Activated gamma-delta T cell (primary cell): ENCODE measurements around the gene C16orf89.
"Not testable (repeated sequence)": the region's sequence is repeated elsewhere in the genome, so short reads cannot be mapped to it uniquely, and the experiment has no call there.

Experiments
- DNase-seq: peaks from one replicate; lab custom pipeline; 2025; lab: John Stamatoyannopoulos, UW

C16orf89 gene

GRCh38 chr16:5060073-5060641 lies 5.6 kb downstream of the C16orf89 start:
- DNase-seq, result no peak

DNA sequence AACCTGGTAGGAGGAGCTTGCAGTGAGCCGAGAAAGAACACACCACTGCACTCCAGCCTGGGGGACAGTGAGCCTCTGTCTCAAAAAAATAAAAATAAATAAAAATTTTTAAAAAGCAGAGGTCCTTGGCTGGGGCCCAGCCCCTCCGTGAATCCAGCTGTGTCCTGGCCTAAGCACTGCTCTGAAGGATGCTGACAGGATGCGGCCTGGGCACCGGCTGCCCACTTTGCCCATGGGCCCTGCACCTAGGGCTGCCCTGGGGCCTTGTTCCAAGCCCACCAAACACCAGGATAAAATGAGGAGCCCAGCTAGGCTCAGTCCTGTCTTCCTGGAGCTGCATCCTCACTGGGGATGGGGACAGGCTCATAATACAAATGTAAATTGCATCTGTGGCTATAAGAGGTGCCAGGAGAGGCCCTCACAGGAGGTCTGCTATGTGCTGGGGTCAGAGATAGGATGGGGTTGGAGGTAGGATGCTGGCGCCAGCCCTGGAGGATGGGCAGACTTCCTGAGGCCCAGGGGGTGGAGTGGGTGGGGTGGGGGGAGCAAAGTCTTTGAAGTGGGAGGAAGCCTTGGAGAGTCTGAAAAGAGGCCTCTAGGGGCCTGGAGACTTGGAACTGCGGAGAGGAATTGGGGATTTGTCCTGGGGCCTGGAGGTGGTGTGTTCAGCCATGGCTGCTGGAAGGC lies 6.2 kb downstream of the C16orf89 start:
- DNase-seq, result no peak

- DNase-seq, result no peak
Observed at GRCh38 chr16:5058476-5058875, 7.3 kb downstream of the C16orf89 start.

DNA sequence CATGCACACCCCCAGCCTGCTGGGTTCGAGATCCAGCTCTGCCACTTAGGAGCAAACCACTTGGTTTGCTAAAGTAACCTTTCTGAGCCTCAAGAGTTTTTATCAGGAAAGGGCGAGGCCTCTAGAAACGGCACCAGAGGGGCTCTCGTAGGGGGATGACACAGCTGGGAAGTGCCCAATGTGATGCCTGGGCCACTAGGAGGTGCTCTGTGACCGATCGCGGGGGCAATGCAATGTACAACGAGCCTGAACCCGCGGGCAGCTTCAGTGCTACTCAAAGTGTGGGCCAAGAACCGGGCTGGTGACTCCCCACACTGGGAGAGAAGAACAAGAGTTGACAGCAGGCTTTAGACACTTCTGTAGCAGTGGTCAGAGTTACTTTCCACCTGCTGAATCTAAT lies 9.4 kb downstream of the C16orf89 start:
- DNase-seq, result no peak

DNA sequence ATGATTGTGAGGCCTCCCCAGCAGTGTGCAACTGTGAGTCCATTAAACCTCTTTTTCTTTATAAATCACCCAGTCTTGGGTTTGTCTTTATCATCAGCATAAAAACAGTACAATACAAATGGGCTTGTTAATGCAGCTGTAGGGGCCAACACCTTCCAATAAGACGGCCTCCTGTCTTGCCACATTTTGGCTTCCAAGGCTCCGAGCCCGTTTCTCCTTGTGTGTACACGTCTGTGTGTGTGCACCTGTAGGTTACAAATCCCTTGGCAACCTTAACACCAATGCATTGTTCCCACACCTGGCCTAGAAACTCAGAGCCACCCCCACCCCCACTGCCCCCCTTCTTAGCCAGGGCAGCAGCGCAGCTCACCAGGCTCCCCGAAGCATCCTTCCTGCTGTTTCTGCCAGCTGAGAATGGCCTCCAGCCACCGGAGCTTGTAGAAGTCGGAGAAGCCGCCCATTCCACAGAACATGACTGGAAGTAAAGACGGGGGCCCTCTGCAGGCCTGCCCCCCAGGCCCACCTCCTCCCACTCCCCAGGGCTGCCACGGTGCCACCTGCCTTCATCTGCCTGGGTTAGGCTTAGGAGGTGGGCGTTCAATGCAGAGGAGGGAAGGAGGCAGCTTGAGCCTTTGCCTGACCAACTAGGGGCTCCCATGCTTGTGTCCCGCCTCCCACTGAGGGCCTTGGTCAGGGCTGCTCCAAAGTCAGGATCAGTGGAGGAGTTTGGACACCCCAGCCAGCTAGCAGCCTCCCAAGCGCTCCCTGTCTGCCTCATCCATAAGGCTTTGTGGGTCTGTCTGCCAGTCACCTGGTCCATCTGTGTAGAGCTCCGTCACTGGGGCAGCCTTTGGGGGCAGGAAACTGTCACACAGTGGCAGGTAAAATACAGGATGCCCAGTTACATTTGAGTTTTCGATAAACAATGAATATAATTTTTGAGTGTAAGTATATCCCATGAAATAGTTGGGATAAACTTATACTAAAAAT lies 10.6 kb downstream of the C16orf89 start:
- DNase-seq, result no peak

DNA sequence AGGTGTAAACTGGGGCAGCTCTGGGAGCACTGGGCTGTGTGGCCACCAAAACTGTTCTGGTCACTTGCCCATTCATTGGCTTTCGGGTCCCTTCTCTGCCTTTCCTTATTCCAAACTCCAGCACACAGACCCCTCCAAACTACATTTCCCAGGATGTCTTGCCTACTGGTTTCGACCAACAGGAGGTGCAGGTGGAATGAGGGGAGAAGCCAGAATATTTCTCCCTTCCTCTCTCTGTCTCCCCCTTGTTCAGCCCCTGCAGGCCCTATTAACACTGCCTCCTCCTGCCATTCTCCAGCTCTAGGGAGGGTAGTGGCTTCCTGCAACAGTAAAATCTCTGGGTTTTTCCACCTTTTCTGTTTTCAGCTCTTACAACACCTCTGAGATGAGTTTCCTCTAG lies 18.8 kb downstream of the C16orf89 start:
- no peak for DNase-seq

GRCh38 chr16:5045499-5046115 lies 20.1 kb downstream of the C16orf89 start:
- no peak for DNase-seq

GRCh38 chr16:5044581-5044980 lies 21.2 kb downstream of the C16orf89 start:
- DNase-seq, result not testable (repeated sequence)

GRCh38 chr16:5044011-5044540 lies 21.7 kb downstream of the C16orf89 start:
- no peak for DNase-seq

DNA sequence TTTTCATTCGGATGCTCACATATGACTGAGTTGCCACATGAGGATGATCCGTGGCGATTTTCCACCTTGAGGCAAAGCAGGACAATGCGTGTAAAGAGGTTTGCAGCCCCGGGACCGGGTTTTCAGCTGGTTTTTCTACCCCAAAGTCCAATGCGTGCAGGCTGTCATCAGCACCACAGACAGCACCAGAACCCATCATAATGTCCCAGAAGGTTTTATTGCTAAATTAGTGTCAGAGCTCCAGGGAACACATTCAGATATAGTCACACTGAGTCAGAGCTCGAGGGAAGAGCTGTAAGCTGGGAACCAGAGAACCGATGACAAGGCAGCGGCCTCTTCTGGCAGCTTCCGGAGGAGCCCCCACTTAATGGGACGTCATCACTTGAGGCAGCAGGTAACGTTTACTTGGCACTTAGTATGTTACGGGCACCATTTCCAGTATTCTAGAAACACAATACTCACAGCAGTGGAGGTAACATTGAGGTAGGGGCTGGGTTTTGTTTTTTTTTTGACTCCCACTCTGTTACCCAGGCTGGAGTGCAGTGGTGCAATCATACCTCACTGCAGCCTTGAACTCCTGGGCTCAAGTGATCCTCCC lies 23.1 kb downstream of the C16orf89 start:
- DNase-seq, result no peak

- DNase-seq, result no peak
Observed at GRCh38 chr16:5041600-5042133, 24.1 kb downstream of the C16orf89 start.

GRCh38 chr16:5040451-5040850 lies 25.3 kb downstream of the C16orf89 start:
- no peak for DNase-seq

DNA sequence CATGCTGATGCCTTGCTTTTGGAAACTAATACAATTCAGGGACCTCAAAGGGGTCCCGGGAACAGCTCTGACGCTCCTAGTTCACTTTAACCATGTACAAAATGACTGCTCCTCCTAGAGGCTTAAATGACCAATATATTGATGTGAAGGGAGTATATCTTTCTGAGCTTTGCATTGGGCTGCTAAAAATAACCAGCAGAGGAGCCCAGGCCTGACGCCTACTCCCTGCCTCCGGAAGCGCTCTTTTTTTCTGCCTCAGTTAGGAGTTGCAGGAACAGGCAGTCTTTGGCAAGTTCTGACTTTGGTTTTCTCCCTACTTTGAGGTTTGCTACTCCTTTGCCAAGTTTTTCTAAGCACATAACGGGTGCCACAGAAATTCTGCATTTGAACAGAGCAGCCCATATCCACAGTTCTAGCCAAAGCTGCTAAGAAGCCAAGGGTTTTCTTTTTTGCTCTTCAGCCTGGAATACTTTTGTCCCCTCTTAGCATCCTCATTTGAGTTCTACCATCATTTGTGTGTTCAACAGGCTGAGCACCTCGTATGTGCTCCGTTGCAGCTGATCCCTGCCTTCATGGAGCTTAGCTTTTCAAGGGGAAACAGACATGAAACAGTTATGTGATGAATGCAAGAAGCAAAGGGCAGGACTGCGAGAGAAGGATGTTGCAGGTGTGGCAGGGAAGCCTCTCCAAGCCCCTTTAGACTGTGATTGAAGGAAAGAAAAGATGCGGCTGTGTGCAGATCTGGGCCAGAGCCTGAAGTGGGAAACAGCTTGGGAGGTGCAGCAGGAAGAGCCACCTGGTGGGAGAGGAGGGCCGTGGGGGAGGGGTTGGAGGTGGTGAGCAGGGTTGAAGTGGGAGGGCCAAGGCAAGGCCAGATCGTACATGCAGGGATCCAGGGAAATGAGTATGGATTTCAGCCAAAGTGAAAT lies 29.3 kb downstream of the C16orf89 start:
- no peak for DNase-seq

GRCh38 chr16:5035909-5036227 lies 29.9 kb downstream of the C16orf89 start:
- no peak for DNase-seq

GRCh38 chr16:5034167-5034523 lies 31.6 kb downstream of the C16orf89 start:
- no peak for DNase-seq

DNA sequence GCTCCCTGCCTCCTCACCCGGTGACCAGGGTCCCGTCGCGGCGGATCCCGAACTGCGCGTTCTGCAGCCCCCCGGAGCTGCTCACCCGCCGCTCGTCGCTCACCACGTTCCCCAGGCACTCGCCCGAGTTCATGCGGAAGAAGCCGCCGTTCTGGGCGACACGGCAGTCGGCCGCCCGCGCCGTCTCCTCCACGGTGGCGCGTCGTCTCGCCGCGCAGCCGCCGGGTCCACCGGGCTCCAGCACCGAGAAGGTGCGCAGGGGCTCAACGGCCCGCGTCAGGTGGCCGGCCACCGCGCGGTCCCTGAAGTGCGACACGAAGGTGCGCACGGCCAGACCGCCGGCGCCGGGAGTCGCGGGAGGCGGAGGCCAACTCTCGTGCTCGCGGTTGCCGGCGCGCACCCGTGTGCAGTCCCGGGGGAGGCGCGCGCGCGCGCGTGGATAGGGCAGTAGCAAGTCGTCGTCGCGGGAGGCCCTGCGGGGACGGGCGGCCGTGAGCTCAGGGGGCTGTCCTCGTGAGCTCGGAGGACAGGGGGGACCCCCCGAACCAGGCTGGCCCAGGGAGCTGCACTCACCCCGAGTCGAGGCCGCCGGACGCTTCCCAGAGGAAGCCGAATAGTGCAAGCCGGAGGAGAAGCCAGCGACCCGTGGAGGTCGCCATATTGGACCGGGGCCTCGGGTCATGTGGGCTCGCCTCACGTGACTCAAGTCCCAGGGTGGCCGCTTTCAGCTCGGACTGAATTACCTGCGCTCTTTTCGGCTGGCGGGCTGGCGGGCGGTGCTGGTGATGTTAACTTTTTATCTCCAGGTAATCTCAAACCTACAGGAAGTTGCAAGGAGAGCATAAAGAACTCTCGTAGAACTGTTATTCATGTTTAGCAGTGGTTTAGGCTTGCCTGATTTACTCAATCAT lies 32.2 kb downstream of the C16orf89 start, which contains the start of gene NAGPA:
NAGPA (minus strand) TSS at position 680 of the 911 bp plus-strand sequence; CDS start at position 659, 21 bp downstream.
- DNase-seq, result peak; percentile 59

DNA sequence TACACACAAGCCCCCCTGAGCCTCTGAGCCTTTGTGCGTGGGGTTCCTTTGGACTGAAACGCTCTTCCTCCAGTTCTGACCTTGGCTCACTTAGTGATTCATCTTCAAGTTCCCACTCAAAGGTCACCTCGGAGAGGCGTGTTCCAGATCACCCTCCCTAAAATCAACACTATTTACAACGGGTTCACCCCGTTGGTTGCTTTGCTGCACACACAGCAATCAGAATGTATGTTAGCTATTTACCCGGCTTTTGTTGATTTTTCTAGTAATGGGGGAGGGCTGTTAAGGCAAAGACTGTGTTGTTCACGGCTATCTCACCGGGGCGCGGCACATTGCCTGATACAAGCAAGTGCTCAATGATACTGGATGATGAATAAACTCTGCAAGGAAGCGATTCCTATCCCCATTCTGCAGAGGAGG lies 33.0 kb downstream of the C16orf89 start:
- DNase-seq, result no peak

DNA sequence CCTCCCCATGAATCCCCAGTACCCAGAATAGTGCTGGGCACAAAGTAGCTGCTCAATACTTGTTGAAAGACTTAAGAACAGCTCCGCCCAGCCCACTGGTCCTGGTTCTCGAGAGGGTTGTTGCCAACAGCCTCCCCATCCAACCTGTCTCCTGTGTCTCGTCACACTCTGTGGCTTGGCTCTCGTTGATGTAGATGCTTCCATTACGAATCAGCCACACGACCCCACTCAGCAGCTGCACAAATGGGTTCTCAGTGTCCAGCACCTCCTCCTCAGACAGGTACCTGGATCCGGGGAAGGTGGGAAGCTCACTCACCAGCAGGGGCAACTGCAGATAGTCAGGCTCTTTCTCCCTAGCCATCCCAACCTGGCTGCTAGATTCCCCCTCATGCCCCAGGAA lies 34.2 kb downstream of the C16orf89 start:
- DNase-seq, result no peak

DNA sequence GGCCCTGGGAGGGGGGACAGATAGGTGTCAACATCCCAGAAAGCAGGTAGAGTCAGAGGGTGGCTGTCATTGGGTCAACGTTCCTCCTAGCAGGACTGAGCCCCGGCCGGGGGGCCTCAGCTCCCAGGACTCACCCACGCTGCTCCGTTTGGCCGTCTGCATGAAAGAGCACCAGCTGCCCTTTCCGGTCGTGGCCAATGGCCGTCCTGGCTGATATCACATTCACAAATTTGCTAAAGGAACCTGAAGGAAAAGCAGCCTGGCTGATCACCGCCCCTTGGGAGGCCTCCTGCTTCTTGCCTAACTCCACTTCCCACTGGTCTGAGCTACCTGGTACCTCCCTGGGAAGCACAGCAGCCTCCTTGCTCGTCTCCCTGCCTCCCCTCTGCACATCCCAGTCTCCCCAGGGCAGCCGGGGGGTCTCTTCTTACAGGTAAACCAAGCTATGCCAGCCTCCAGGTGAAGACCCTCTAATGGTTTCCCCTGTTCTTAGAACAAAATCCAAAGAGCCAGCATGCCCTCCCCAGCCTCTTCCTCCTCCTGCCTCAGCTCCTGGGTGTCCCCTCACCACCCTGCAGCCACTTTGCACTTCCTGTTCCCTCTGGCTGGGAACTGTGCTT lies 35.4 kb downstream of the C16orf89 start:
- no peak for DNase-seq
